Body of pancreas (tissue), 4 donors: ENCODE data around the gene DHFR2.

ENCODE experiments used
- POLR2A ChIP-seq, 3 donors: fragments of 450-650 bp; IDR thresholded peaks; one replicate each; pipeline ENCODE4 v1.6.1; 2016; ENCODE audit warnings: antibody characterized with exemption in 3 of 3, mild to moderate bottlenecking in 2 of 3
- TF ChIP-seq, protein P1 (sequence below), 7 experiments: fragments of 450-650 bp in 4 of 7; fragments of 200-600 bp in 3 of 7; sonication (generic) in 3 of 7; IDR thresholded peaks; one replicate each; pipeline ENCODE4 v1.5.1; 2016 to 2019; ENCODE audit warnings: antibody characterized with exemption in 7 of 7

GRCh38 chr3:94009608-94010007, 53.1 kb downstream of the DHFR2 start:
- TF ChIP-seq POLR2A (IDR thresholded peaks at IDR 0.05): no peak
- TF ChIP-seq, protein P1, sequence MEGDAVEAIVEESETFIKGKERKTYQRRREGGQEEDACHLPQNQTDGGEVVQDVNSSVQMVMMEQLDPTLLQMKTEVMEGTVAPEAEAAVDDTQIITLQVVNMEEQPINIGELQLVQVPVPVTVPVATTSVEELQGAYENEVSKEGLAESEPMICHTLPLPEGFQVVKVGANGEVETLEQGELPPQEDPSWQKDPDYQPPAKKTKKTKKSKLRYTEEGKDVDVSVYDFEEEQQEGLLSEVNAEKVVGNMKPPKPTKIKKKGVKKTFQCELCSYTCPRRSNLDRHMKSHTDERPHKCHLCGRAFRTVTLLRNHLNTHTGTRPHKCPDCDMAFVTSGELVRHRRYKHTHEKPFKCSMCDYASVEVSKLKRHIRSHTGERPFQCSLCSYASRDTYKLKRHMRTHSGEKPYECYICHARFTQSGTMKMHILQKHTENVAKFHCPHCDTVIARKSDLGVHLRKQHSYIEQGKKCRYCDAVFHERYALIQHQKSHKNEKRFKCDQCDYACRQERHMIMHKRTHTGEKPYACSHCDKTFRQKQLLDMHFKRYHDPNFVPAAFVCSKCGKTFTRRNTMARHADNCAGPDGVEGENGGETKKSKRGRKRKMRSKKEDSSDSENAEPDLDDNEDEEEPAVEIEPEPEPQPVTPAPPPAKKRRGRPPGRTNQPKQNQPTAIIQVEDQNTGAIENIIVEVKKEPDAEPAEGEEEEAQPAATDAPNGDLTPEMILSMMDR (IDR thresholded peaks at IDR 0.05): no peak
